ENCODE measurements around the gene CIDEB. TPM values are rescaled to one million over a fixed set of nuclear protein-coding genes. Genes with fewer than 3 reads are reported as not detected.
A peak's percentile ranks its signal among the peaks of the same experiment; 100 is the strongest.

The CIDEB gene
- total and polyA plus RNA-seq, 11 donors = 1.7 to 10.1 (median 3.0) TPM

GRCh38 chr14:24310265-24310645 lies 2.5 kb upstream of the CIDEB start:
- DNase-seq = no peak
- intact Hi-C loops (cut with DNase I) = loop anchor here in 1 of 10 donors (5.0 kb wide), 1 partner anchor 127 kb away; no protein-coding TSS in a partner anchor
- ATAC-seq = no peak
- WGBS, 4 donors = 30 to 35% (median 32%) methylated on average over 4 to 5 of the region's 5 CpGs
- H3K36me3 ChIP-seq = peaks cover 0 to 27% (median 21%) of the 10 kb centered on the region in 9 donors
- H3K9me3 ChIP-seq = no peaks in the 10 kb centered on the region
- H3K27ac ChIP-seq = peak overlapping the region; percentile 74 to 92 (median 88)
- TF ChIP-seq POLR2A (IDR thresholded peaks at IDR 0.05) (no peak), CTCF (IDR thresholded peaks at IDR 0.05) (no peak)
- H3K4me1 ChIP-seq = peaks cover 9 to 77% (median 45%) of the 10 kb centered on the region in 12 donors
- H3K4me3 ChIP-seq = peak overlapping the region; percentile 25 to 81 (median 63)
- H3K27me3 ChIP-seq = no peaks in the 10 kb centered on the region

- DNase-seq (no peak), ATAC-seq (no peak)
- Histone ChIP-seq H3K36me3 (peaks cover 0 to 32% (median 27%) of the 10 kb centered on the region in 9 donors), H3K9me3 (no peaks in the 10 kb centered on the region), H3K4me3 (peak within 1 kb of the TSS; percentile 25 to 81 (median 63)), H3K27me3 (no peaks in the 10 kb centered on the region), H3K27ac (peak within 1 kb of the TSS; percentile 74 to 92 (median 88)), H3K4me1 (peaks cover 9 to 71% (median 44%) of the 10 kb centered on the region in 12 donors)
- 68 to 79% (median 73%) methylated on average over 5 of the region's 5 CpGs for WGBS, 4 donors
- TF ChIP-seq CTCF (IDR thresholded peaks at IDR 0.05) (no peak), POLR2A (IDR thresholded peaks at IDR 0.05) (no peak)
- intact Hi-C loops (cut with DNase I) = loop anchor here in 1 of 10 donors (5.0 kb wide), 1 partner anchor 128 kb away; no protein-coding TSS in a partner anchor
Observed at GRCh38 chr14:24309538-24310264, 1.9 kb upstream of the CIDEB start, which contains the start of gene LTB4R2. TSS of gene LTB4R2 (plus strand) at chr14:24310140. CDS start at chr14:24310665, 525 bp downstream.

- intact Hi-C loops (cut with DNase I) = no loop called here
- Histone ChIP-seq H3K27ac (no peak overlapping the region), H3K27me3 (no peaks in the 10 kb centered on the region), H3K4me1 (peaks cover 9 to 59% (median 37%) of the 10 kb centered on the region in 12 donors), H3K4me3 (no peak overlapping the region), H3K9me3 (no peaks in the 10 kb centered on the region), H3K36me3 (peaks cover 0 to 44% (median 38%) of the 10 kb centered on the region in 9 donors)
- TF ChIP-seq CTCF (IDR thresholded peaks at IDR 0.05) = peak in 4 of 12 donors; percentile 1 to 40 (median 23)
- no peak for TF ChIP-seq POLR2A (IDR thresholded peaks at IDR 0.05)
- ATAC-seq (no peak), DNase-seq (peak in 1 of 5 donors; percentile 18)
- WGBS, 4 donors = 82 to 87% (median 85%) methylated on average over 7 of the region's 7 CpGs
Observed at GRCh38 chr14:24308342-24309124, 756 bp upstream of the CIDEB start.

GRCh38 chr14:24307156-24307574 lies 612 bp downstream of the CIDEB start:
- Histone ChIP-seq H3K27ac (no peak overlapping the region), H3K27me3 (no peaks in the 10 kb centered on the region), H3K9me3 (no peaks in the 10 kb centered on the region), H3K4me3 (no peak overlapping the region), H3K4me1 (peaks cover 5 to 46% (median 26%) of the 10 kb centered on the region in 12 donors), H3K36me3 (peaks cover 0 to 58% (median 52%) of the 10 kb centered on the region in 9 donors)
- intact Hi-C loops (cut with DNase I) = no loop called here
- ATAC-seq (no peak), DNase-seq (peak in 1 of 5 donors; percentile 14)
- no peak for TF ChIP-seq POLR2A (IDR thresholded peaks at IDR 0.05)
- no peak for TF ChIP-seq CTCF (IDR thresholded peaks at IDR 0.05)
- 80 to 85% (median 84%) methylated on average over 11 of the region's 11 CpGs for WGBS, 4 donors

Measured in heart left ventricle (tissue), 16 donors.